ENCODE results near the gene HDGFL3. TPM values are rescaled to one million over a fixed set of nuclear protein-coding genes. Genes with fewer than 3 reads are reported as not detected.
"Not testable (repeated sequence)": the region's sequence is repeated elsewhere in the genome, so short reads cannot be mapped to it uniquely, and the experiment has no call there.

Gene HDGFL3
- polyA plus RNA-seq, 2 of the 4 experiments (the other 2 are of a cell fraction): 47.4 to 91.2 TPM

- TF ChIP-seq REST (IDR thresholded peaks at IDR 0.05) (no peak), POLR2A (IDR thresholded peaks at IDR 0.05; ENCODE audit: low read length) (no peak), MAFK (IDR thresholded peaks at IDR 0.05; ENCODE audit: partially characterized antibody) (no peak), CHD4 (IDR thresholded peaks at IDR 0.05; ENCODE audit: borderline replicate concordance) (no peak)
- TF ChIP-seq, protein P1, sequence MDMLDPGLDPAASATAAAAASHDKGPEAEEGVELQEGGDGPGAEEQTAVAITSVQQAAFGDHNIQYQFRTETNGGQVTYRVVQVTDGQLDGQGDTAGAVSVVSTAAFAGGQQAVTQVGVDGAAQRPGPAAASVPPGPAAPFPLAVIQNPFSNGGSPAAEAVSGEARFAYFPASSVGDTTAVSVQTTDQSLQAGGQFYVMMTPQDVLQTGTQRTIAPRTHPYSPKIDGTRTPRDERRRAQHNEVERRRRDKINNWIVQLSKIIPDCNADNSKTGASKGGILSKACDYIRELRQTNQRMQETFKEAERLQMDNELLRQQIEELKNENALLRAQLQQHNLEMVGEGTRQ (IDR thresholded peaks at IDR 0.05): no peak
These were observed 17.8 kb upstream of the HDGFL3 start (continued) for GRCh38 chr15:83225449-83225848.

GRCh38 chr15:83221781-83222180 is 14.2 kb upstream of the HDGFL3 start:
- WGBS (ENCODE audit: missing lambda C conversion rate): 49% methylated on average over 9 of the region's 9 CpGs
- H3K4me3 ChIP-seq; CTCF ChIA-PET; ATAC-seq; POLR2A ChIA-PET; H3K27ac ChIP-seq; H3K4me2 ChIP-seq; FAIRE-seq; H3K4me1 ChIP-seq; H3K9me3 ChIP-seq; DNase-seq (ENCODE audit: low read depth in 1 of 2, low spot score in 1 of 2): not testable (repeated sequence)

GRCh38 chr15:83219026-83219425 is 11.4 kb upstream of the HDGFL3 start:
- DNase-seq (ENCODE audit: low read depth in 1 of 2, low spot score in 1 of 2) (no peak), FAIRE-seq (no peak), ATAC-seq (no peak)
- WGBS (ENCODE audit: missing lambda C conversion rate): 47% methylated on average over 1 of the region's 1 CpG
- CTCF ChIA-PET: no interaction called here
- H3K4me1 ChIP-seq: no peaks in the 10 kb centered on the region
- no peak overlapping the region for H3K27ac ChIP-seq
- no peaks in the 10 kb centered on the region; the same call in 2 of the 3 replicates for H3K9me3 ChIP-seq
- no peak overlapping the region for H3K4me2 ChIP-seq
- POLR2A ChIA-PET: no interaction called here
- no peak overlapping the region for H3K4me3 ChIP-seq
- TF ChIP-seq HOXB13 (CRISPR knock-in tag; IDR thresholded peaks at IDR 0.05; ENCODE audit: low read depth) (no peak), CBX2 (IDR thresholded peaks at IDR 0.05; ENCODE audit: borderline replicate concordance, low read depth) (no peak), RCOR1 (IDR thresholded peaks at IDR 0.05; ENCODE audit: low read depth, low read length) (no peak), POLR2AphosphoS2 (conservative IDR thresholded peaks at IDR 0.05; ENCODE audit: low read length) (no peak), FOXS1 (CRISPR knock-in tag; IDR thresholded peaks at IDR 0.05) (no peak), NFE2L2 (conservative IDR thresholded peaks at IDR 0.05; ENCODE audit: low read length) (no peak), TFCP2L1 (CRISPR knock-in tag; IDR thresholded peaks at IDR 0.05) (no peak), MAX (IDR thresholded peaks at IDR 0.05) (no peak), HES2 (IDR thresholded peaks at IDR 0.05) (no peak), EHF (CRISPR knock-in tag; IDR thresholded peaks at IDR 0.05) (no peak), PHF8 (IDR thresholded peaks at IDR 0.05; ENCODE audit: borderline replicate concordance, low read depth) (no peak), HMGXB4 (CRISPR knock-in tag; IDR thresholded peaks at IDR 0.05; ENCODE audit: borderline replicate concordance) (no peak)
- TF ChIP-seq, protein P1 (IDR thresholded peaks at IDR 0.05): no peak
